Cortex of kidney (tissue), 1 donor: ENCODE measurements around the gene PRL.

Source experiments
- DNase-seq: peaks from one replicate; lab custom pipeline; 2025; lab: John Stamatoyannopoulos, UW

PRL gene

DNA sequence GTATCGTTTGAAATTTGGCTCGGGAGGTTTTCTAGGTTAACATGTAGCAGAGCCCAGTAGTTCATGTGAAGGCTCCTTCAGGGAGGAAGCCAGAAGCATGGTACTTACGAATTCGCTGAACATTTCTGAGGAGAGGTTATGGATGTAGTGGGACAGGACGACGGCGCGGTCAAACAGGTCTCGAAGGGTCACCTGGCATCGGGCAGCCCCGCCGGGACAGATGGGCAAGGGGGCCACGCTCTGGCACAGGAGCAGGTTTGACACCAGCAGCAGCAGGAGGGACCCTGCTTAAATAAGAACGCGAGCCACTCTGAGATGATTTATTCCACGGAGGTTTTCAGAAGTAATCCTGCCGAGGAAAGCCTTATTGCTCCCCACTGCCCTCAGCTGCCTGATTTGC is 2.5 kb downstream of the PRL start:
- DNase-seq = no peak

DNA sequence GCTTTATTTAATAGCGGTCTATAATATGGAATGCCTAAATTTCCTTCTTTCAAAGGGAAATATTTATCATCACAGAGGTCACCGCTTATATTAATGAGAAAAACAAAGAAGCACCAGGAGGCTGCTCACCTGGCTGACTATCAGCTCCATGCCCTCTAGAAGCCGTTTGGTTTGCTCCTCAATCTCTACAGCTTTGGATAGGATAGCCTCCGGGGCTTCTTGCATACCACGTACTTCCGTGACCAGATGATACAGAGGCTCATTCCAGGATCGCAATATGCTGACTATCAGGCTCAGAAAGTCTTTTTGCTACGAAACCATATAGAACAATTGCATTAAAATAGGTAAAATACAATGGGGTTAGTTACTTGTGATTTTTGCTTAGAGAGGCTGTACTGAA is 6.8 kb downstream of the PRL start:
- DNase-seq = no peak

DNA sequence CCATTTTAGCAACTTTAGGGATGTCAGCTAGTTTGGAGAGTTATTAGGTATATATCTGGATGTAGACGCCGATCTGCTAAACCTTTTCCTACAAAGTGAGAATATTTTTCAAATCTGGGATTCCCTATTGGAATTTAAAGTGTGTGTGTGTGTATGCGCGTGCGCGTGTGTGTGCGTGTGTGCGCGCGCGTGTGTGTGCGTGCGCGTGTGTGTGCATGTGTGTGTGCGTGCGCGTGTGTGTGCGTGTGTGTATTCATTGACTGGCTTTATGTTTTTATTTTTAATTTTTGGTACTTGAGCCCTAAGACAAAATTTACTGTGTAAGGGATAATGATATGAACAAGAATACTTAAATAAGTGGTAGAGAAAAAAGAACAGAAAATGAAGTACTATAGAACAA is 8.1 kb downstream of the PRL start:
- no peak for DNase-seq

DNA sequence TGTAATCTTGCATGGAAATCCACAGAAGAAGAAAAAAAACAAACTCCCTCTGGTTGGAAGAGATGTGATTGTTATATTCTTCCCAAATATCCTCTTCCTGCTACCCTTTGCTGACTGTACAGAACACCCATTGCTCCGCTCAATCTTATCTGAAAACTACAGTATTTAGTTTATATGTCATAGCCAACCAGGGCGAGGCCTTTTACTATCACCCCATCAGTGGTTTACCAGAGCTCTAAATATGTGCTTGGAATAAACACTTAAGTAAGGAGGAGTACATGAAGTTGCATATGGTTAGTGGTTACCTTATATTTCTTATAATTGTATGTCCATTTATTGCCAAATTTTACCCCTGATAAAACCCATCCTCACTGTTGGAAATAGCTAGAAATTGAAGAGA is 12.2 kb downstream of the PRL start:
- DNase-seq = no peak

DNA sequence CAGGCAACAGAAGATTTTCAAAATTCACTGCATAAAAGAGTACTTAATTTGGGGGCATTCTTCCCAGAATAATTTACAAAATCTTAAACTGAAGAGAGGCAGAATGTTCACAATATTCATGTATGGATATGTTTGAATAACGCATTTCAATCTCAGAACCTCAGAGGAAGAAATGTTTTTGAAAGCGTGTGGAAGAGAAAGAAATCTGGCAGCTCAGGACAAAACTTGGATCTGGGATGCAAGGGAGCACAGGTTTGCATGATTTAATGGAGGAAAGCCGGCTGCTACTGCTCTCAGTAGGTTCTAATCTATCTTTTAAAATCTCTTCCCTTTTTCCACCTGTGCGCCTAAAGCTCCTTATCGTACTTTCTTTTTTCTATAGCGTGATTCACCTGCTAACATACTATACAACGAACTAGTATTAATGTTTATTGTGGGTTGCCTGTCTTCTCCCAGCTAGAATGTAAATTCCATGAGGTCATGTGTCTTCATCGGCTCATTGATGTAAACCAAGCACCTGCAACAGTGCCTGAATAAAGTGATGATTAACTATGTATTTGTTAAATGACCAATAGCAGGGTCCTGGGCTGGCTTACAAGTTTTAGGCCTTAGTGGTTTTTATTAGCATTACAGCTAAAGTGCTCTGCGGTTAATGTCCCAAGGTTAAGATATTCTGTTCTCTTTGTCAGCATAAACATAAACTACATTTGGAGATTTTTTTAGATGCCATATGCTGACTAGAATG is 15.3 kb downstream of the PRL start:
- DNase-seq = no peak

DNA sequence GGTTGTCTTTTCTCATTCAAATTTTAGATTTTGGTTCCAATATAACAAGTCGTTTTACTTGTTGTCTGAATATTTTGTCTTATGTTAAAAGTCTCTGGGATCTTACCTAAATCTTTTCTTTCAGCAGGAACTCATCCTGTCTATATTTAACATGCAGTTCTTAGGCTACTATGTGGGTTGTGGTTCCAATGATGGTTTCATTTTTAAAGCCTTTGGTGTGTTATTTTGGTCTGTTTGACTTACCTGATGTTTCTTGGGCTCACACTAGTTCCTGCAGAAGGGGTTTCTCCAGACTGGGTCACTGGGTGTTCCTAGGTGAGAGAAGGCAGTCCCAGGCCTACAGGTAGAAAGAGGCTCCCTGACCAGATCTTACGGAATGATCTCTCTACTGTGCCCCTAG is 17.4 kb downstream of the PRL start:
- no peak for DNase-seq

DNA sequence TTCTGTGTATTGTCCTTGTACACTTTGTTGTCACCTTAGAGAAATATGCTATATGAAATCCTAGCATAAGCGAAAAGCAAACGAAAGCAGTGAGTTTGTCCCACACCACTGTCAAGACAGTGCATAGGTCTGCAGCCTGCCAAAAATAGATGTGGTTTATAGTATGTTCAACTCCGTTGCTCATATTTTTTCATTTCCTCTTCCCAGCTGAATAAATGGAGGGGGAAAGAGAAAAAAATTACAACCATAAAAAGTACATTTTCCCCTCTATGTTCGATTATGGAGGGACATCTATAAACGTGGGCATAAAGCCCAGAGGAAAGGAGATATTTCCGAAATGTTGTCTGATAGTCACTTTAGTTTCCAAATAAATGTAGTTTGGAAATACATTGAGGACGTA is 25.8 kb downstream of the PRL start:
- DNase-seq = no peak

DNA sequence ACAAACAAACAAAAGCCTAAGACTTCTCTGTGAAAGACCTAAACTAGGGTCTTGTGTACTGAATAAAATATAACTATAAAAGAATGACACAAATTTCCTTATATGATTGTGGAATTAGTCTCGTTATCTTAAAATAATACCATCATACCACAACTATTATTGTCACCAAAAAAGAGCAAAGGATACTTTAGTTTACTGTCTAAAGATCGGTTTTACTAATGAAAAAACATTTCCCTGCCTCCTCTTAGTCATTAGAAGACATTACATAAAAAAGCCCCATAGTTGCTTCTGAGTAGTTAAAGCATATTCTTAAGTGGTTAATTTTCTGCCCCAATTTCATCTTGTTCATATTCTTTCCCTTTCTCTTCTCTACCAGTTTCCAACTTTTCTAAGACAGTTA is 33.1 kb downstream of the PRL start:
- no peak for DNase-seq

DNA sequence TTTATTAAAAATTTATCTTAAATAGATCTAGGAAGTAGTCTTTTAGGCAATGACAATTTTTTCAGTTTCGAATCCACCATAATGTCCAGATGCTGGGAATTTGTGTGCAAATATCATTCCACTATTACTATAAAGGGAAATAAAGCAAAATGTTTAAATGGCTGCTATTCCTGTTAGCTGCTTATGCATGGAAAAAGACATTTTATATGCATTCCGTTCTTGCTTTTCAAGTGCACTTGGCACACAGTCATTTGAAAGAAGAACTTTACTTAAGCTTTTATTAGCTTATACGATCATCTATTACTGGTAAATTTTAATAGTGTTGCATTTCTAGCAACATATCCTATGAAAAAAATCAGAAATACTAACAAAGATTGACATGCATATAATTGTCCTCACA is 42.0 kb downstream of the PRL start:
- DNase-seq = no peak

DNA sequence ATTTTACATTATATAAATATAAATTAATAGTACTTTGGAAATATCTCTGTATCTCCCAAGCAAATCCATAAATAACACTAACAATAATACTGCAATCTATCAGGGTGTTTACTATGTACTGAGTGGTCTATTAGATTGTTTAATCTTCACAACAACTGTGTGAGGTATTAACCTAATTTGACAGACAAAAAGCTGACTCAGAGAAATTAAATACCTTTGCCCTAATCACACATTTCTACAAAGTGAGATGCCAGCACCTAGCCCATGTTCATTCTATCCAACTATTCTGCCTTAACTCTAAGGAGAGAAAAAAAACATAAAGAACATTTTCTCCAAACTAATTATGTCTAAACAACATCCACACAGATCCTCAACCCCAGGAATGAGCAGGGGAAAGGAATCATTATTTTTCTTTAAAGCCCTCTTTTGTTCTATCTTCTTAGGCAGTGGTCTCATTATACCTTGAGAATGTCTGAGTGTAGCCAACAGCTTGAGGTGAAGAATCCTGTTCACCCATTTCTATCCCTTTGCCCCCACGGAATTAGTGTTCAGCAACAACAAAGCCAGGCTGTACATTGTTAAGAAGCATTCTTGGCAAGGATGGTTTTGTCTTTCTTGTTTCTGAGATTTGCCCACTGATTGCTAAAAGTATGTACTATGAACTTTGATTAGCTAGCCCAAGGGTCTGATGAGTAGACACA is 42.7 kb downstream of the PRL start:
- no peak for DNase-seq

DNA sequence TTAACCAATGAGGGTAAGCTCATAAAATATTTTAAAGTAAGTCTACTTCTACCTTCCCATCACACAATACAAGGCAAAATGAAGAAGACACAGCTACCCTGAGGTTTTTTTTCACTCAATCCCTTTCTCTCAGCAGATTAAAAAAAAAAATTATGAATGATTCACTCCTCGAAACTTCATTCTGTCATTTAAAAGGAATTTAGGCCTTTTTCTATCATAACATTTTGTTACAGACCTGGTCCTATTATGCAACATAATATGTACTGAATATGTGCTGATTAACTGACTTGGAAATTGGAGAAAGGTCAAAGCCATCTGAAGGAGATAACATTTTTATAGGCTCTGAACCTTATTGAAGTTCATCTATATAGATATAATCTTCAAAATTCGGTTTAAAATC is 45.5 kb downstream of the PRL start:
- no peak for DNase-seq

DNA sequence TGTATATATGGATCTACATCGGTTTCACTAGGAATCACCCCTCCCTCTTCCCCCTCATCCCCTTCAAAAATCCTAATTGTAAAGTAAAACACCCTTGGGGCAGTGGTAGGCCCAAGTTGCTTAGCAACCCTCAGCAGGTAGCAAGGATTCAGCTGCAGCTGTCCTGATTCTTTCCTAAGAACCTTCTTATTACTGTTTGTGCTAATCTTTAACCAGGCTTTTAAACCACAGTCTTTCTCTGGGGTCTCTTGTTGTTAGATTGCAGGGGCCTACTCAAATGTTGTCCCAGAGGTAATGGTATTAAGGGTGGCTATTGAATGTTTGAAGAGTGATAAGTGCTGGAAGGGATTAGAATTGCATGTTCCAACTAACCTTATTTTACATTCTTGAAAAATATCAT is 46.4 kb downstream of the PRL start:
- DNase-seq = no peak

DNA sequence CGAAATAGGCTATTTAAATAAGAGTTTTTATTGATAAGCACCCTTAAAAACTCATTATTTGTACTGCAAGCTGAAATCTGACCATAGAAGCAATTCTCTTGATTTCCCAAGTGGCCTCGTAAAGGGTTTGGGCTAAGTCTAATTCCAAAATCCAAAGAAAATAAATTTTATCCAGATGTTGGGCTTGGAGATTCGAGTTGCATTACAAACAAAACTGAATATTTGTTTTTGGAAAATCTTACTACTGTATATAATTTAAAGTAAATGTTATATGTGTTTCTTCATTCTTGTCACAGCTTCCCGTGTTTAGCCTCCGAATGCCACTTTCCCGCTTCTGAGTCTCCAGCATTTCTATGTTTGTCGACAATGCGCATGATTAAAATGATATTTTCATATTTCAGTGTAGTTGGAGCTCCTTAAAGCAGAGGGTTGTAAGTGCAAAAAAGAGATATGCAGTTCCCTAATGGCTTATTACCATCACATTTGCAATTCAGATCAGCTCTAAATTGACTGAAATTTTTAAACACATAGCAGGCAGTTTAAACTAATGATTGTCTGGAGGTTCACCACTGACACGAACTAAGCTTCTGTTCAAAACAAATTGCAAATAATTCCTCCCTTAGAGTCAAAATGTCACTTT is 47.0 kb downstream of the PRL start:
- no peak for DNase-seq

DNA sequence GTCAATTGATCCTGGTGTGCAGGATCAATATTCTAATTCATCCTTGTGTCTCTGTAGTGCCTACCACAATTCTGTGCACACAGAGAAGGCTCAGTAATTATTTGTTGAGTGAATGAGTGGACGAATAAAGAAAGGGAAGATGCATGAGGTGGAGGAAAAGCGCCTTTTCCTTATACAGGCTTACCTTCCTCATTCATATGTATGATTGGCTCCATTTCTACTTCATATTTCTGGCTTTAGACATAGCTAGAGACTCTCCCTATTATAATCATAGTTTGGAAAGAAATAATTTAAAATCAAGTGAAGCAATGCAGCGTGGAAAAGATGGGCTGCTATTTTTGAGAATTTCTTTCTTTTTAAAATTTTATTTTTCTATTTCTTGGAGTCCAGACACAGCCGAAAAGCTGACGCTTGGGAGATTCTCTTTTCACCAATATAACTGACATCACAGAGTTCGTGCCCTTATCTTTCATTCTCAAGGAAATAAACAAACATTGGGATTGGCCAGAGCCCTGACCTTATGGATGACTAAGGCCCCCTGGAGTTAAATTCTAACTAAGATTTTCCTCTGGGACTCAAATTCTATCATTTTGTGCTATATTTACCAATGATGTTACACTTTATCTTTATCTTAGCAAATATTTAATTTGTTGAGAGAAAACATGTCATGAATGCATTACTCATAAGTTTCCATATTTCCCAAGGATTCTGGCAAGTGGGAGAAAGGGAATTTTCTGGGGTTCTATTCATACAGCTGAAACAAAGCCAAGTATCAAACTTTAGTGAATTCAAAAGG is 48.1 kb downstream of the PRL start:
- DNase-seq = no peak

DNA sequence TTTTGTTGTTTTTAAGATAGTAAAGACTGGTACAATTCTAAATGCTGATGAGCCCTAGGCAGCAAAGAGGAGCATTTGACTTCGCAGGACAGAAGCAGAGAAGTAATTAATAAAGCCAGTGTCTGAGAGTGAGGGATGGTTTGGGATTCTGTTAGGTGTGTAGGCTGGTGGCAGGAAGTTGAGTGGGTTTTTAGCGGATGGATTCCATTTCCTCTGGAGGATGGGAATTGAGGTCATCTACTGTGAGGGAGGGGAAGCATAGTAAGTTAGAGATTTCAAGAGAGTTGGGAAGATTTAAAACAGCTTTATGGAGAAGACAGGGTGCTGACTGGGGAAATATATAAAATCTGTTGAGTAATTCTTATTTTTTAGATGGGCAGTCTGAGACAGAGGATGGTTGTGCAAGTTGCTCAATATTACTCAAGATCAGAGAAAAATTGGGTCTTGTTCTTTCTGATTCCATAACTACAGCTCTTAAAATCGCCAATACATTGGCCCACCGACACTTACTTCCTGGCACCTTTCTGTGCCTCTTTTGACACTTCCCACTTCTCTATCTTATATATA is 48.8 kb downstream of the PRL start:
- no peak for DNase-seq

DNA sequence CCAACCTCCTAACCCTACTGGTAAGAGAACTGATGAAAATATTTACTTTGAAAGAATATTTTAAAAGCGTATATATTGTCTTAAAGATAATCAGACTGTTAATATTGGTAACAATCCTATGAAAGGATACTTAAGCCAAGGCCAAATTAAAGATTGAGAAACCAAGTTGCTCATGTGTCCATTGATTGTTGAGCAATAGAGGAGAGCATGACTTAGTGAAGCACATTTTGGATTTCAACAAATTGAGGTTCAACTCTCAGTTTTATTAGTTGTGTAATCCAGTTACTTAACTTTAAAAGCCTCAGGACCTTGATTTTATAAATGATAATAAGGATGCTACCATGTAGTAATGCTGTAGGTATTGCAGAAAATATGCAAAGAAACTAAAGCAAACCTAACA is 56.8 kb downstream of the PRL start:
- DNase-seq = no peak

DNA sequence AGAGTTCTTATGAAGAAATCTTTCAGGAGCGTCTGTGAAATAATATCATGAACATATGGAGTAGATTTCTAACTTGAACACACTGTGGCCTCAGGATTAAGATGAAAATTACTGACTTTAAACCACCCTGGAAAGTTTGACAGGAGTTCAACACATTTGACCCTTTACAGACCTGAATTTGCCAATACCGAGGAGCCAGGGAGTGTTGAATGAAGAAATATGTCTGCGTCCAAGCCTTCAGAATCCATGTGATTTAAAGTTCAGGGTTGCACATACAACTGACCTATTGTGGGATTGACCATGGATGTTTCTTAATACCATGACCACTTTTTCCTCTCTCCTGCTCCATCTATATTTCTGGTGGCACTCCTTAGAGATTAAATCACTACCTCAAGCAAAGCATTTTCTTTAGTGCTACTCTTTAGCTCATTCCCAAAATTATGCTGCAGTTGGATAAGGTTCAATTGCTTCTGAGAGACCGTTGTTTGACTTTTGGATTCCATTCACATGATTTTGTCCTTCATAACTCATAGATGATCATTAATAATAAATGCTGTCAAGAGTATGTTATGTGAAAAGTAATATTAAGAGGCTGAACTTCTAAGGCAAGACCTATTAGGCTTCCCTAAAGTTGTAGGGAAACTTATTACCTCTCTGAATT is 57.4 kb downstream of the PRL start:
- no peak for DNase-seq

DNA sequence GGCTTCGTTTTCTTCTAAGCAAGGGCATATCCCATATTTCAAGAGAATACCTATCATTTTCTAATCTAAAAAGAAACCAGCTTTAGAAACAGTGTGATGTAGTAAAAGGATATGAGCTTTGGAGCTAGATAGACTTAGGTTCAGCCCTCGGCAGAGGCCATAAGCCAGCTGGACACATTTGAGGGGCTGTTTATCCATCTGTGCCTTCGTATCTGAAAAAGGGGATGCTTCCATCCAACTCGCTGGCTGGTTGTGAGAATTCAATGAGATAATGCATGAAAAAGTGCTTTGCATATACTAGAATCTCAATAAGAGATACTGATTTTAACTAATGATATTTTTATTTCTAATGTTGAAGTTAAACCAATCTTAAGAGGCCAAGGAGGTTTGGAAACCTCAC is 58.0 kb downstream of the PRL start:
- DNase-seq = no peak

DNA sequence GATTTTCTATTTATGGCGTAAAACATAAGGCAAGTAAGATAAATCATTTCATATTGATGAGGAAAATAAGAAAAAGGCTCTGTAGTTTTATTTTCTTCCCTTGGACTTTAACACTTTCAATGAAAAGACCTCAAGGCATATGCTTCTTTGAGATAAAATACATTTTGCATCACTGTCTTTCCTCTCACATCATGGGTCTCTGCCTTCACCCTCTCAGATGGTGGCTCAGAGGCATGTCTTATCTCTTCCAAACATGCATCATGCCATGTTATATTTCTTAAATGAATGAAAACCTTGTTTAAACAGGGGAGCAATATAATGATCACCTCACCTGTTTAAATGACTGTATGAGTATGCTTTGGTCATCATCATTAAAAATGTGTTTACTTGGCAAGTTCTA is 59.3 kb downstream of the PRL start:
- DNase-seq = no peak
